OCI-LY3 (cell line): ENCODE measurements around the gene CFAP46.

Experiments used
- EZH2phosphoT487 ChIP-seq: fragments of 200-600 bp; shearing (Covaris generic); IDR thresholded peaks from 2 replicates; pipeline ENCODE4 v1.6.1; 2018; ENCODE audit warnings: antibody characterized with exemption, mixed run types, low read depth
- TF ChIP-seq, protein P1 (sequence below): fragments of 200-600, 300-600 bp; sonication (generic); IDR thresholded peaks from 2 replicates; pipeline ENCODE4 v1.5.1; 2014; ENCODE audit warnings: antibody characterized with exemption, low read length, low read depth

DNA sequence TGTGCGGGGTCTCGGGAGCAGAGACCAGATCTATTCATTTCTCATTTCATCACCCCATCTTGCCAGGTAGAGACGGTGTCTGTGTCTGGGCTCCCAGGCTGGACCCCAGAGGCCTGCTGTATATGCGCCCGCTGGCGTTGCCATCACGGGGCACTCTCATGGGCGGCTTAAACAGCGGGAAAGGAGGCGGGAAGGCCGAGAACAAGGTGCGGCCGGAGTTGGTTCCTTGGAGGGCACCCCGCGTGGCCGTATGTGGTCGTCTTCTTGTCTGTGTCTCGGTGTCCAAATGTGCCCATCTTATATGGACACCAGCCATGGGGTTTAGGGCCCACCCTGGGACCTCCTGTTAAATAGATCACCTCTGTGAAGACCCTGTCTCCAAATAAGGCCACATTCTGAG is 2.1 kb upstream of the CFAP46 start:
- TF ChIP-seq, protein P1, sequence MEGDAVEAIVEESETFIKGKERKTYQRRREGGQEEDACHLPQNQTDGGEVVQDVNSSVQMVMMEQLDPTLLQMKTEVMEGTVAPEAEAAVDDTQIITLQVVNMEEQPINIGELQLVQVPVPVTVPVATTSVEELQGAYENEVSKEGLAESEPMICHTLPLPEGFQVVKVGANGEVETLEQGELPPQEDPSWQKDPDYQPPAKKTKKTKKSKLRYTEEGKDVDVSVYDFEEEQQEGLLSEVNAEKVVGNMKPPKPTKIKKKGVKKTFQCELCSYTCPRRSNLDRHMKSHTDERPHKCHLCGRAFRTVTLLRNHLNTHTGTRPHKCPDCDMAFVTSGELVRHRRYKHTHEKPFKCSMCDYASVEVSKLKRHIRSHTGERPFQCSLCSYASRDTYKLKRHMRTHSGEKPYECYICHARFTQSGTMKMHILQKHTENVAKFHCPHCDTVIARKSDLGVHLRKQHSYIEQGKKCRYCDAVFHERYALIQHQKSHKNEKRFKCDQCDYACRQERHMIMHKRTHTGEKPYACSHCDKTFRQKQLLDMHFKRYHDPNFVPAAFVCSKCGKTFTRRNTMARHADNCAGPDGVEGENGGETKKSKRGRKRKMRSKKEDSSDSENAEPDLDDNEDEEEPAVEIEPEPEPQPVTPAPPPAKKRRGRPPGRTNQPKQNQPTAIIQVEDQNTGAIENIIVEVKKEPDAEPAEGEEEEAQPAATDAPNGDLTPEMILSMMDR: no peak
- TF ChIP-seq EZH2phosphoT487: no peak
